ENCODE results near the gene BNC2.

The BNC2 gene

GRCh38 chr9:16624744-16625117 is 245.7 kb downstream of the BNC2 start:
- DNase-seq: no peak

DNA sequence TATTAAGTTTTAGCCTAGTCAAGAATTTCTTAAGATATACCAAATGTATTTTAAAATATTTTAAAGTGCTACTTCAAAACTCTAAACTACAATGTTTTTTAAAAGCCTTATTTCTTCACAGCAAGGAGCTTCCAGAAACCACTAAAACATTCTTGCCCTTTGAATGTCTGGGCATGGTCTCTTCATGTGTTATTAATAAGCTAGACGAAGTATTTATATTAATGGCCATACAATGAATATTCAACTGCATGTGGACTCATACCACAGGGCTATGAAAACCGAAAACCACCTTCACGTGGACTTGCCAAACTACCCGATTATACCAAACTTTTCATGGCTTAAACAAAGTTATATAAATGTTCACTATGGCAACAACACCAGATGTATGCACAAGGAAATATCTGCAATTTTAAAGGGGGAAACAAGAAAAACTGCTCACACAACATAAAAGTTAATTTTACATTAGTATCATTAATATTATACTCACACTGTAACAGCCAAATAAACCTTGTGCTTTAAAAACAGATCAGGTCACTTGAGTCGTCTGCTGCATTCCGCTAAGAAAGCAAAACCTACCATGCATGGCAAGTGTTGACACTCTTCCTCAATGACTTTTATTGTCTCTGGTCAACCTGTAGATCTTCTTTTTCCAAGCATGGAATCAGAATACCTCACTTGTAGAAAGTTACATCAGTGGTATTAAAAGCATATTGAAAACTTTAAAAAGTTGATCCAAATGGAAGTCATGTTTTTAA is 246.3 kb downstream of the BNC2 start:
- no peak for DNase-seq

DNA sequence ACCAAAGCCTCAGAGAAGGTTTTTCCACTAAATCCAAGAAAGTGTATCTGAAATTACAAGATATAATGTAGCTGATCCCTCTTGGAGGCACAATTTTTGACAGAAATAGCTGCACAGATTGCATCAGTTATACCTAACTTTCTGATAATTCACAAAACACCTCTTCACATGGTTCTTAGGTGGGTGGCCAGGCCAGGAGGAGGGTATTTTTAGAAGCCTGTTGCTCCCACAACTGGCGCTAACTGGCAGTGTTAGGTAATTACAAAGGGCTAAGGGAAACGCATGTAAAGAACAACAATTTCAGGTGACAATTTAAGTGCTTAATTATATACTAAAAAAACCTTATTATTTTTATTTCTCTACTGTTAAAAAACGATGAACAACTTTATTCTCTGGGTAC is 247.9 kb downstream of the BNC2 start:
- no peak for DNase-seq

- DNase-seq: no peak
Observed at GRCh38 chr9:16619914-16620520, 250.5 kb downstream of the BNC2 start.

GRCh38 chr9:16619402-16619801 is 251.1 kb downstream of the BNC2 start:
- no peak for DNase-seq

GRCh38 chr9:16618524-16618923 is 251.9 kb downstream of the BNC2 start:
- no peak for DNase-seq

DNA sequence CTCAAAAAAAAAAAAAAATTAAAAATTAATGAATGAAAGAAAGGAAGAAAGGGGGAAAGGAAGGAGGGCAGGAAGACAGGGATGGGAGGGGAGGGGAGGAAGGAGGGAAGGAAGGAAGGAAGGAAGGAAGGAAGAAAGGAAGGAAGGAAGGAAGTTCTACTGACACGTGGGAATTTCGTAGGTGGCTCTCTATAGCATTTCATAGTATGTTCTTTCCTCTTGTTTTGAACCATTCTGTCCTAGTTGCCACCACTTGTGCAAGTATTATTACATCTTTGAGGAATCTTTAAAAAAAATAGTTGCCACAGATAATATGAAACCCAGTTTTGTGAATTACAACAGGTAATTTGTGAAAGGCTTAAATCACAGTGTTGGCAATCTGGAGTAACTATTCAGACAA is 253.8 kb downstream of the BNC2 start:
- no peak for DNase-seq

DNA sequence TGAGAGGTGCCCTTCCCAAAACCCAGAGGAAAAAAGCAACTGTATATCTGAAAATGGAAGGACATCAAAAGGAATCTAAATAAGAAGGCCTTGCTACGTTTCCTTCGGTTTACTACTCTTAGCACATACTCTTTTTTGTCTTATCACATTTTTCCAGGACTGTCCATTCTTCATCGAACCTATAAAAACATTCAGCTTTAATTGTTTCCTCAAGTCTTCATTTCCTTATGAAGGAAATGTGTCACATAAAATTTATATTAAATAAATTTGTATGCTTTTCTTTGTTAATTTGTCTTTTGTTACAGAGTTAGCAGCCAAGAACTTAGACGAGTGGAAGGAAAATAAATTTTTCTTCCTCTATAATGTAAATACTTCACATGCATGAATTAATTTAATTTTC is 255.0 kb downstream of the BNC2 start:
- no peak for DNase-seq

GRCh38 chr9:16613605-16614004 is 256.9 kb downstream of the BNC2 start:
- DNase-seq: no peak

DNA sequence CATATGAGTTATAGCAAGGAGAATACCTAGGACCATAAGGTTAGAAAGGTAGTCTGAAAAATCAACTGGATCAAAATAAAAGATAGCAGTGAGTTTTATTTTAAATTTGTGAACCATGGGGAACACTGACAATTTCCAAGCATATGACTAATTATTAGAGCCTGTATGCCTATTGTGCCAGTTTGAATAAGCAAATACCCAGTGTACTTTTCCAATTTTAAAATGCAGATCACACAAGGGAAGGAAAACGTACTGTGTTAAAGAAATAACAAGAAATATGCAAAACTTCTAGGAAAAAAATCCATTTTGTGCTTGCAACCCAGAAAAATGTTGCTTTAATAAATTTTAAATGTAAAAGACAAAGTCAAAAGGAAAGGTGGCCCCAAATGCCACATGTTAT is 257.4 kb downstream of the BNC2 start:
- DNase-seq: no peak

- DNase-seq: no peak
Observed at GRCh38 chr9:16612627-16613026, 257.8 kb downstream of the BNC2 start.

- DNase-seq: no peak
Observed at GRCh38 chr9:16611983-16612382, 258.5 kb downstream of the BNC2 start.

DNA sequence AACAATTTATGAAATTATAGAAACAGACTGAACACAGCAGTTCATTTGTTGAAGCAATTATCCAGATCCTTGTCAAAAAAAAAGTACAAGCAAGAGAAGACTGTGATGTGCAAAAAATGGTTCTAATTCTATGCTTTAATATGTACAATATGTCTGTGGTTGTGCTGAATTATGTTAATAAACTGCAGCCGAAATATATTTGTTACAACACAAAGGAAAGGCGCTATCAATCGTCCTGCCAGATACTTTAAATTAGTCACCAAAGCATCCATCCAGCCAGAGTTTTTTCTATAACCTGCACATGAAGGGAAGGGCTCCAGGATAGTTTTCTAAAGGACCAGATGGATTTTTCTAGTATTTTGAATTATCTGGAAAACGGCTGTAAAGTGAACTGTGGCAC is 259.5 kb downstream of the BNC2 start:
- DNase-seq: no peak

GRCh38 chr9:16610538-16610937 is 259.9 kb downstream of the BNC2 start:
- no peak for DNase-seq

DNA sequence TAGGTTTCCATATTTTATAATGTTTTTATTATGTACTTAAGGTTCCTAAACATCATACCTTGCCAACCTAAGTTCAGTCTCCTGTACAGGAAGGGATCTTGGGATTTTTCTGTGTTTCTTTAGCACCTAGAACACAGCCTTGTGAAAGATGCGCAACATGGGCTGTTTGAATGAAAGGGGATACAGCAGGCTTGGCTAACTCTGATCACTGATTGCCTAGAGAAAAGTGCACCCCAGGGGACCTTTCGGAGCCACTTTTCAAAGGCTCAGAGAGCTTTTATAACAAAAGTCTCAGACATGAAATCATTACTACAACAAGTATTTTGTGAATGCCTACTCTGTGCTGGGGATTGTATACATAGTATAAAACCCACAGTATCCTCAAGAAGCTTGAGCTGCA is 261.6 kb downstream of the BNC2 start:
- DNase-seq: no peak

DNA sequence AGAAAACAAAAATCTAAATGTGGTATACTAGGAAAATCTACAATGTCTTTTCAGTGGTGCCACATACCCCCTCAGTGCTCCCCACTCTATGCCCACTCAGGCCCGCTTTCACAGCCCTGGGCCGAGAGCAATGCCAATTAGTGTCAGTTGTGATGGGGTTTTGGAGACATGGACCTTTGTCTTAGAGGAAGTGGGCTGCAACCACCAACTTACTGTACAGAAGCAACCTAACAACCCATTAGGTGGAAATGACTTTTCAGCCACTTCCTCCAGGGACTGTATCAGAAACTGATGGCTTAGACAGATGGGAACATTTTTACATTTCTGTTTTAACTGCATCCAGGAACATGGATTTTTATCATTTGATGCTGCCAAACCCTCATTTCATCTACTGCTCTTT is 268.0 kb downstream of the BNC2 start:
- no peak for DNase-seq

GRCh38 chr9:16601991-16602390 is 268.5 kb downstream of the BNC2 start:
- no peak for DNase-seq

DNA sequence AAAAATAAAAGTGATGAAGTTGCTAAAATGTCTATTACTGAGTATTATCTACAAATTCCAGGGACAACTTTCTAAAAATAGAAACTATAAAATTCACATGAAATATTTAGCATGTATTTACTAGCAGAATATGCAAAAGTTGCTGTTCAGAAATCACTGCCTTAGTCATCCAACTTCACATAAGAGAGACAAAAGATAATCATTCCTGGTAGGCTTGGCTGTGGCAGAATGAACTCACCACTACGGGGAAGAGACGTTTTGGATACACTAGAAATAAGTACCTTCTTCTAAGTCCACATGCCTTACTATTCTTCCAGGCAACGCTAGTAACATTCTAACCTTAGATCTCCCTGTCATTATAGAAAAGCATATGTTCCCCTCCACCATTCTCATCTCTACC is 272.2 kb downstream of the BNC2 start:
- DNase-seq: no peak

DNA sequence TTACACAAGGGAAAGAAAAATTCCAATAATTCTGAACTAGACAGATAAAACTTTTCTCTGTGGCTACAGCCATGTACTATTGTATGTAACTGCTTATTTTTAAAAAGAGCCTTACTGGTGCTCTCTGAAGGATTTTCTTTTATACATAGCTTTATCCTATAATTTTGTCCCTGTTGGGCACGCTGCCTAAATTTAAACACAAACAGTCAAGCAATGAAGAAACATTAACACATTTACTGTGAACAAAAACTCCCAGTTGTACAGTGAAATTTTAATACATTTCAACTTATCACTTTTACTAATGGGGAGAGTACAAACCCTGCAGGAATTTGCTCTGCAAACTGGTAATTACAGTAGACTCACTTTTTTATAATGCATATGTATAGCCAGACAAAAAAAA is 273.3 kb downstream of the BNC2 start:
- no peak for DNase-seq

GRCh38 chr9:16595227-16595626 is 275.2 kb downstream of the BNC2 start:
- no peak for DNase-seq

- DNase-seq: no peak
Observed at GRCh38 chr9:16594787-16595186, 275.7 kb downstream of the BNC2 start.

DNA sequence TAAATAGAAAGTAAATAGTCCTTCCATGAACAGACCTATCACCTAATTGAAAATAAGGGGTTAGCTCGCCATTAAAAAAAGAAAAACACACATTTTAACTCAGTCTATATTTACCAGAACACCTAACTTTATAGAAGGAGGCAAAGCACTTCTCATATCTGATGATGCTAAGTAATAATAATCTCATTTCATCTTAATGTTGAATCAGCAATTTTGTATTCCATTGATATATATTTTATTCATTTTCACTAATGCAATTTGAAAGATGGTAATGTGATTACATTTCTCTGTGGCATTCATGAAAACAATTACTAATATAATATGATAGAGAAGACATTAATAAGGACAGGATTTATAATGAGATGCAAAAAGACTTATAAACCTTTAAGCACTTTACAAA is 276.7 kb downstream of the BNC2 start:
- no peak for DNase-seq

DNA sequence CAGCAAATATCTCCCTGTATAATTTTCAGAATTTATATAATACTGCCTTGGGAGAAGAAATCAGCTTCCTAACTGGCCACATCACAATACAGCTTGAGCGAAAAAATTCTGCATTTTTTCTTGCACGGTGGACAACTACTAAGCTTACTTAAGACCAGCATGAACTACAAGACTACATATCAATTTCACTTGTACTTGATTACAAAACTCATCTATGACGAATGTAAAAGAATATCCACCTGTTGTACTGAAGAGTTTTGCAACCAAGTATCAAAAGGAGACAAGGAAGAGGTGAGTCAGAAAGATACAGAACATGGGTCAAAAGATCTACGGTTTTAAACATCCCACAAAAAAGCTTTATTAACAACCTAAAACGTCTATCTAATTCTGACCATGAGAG is 279.4 kb downstream of the BNC2 start:
- DNase-seq: no peak

DNA sequence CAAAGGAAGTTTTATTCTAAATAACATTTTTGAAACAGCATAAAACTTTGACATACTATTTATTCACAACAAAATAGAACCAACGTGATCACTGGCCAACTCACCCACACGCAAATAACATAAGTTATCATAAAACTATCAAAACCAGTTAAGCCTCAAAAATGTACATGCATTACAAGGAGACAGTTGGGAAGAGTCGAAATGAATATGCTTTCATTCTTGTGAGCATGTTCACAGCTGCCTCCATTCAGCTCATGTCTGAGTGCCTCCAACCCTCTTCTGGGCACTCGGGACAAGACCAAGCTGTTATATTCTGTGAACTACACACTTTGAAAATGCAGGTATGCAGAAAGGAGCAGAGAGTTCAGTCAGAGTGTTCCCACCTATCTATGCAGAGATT is 284.9 kb downstream of the BNC2 start:
- DNase-seq: no peak

DNA sequence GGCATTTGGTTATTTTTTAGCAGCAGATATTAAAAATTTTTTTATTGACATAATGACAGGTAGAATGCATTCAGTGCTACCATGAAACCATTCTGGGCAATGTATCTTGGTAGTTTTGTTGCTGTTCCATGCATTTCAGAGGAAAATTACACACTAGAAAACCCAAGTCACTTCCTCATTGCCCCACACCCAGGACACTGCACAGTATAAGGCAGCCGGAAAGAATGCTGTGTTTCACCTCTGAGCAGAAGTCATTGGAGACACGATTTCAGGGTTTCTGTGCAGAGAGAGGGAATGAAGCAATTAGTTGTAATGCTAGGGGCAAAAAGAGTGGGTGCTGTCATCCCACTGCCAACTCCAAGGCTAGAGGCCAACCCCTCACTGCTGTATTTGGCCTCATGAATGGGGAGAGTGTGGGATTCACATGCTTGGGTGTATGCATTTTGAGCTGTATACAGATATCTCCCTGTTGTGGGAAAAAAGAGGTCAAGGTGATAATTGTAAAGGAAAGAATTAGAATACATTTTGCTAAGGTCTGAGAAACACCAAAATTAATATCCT is 290.5 kb downstream of the BNC2 start:
- DNase-seq: no peak
